GM18520 (cell line): ENCODE results near the gene CBFA2T3.

Experiments
- ATAC-seq: cut with Tn5 transposase; IDR thresholded peaks from one replicate; pipeline ENCODE4 v1.9.1; 2021; ENCODE audit not compliant: unreplicated experiment

Gene CBFA2T3

DNA sequence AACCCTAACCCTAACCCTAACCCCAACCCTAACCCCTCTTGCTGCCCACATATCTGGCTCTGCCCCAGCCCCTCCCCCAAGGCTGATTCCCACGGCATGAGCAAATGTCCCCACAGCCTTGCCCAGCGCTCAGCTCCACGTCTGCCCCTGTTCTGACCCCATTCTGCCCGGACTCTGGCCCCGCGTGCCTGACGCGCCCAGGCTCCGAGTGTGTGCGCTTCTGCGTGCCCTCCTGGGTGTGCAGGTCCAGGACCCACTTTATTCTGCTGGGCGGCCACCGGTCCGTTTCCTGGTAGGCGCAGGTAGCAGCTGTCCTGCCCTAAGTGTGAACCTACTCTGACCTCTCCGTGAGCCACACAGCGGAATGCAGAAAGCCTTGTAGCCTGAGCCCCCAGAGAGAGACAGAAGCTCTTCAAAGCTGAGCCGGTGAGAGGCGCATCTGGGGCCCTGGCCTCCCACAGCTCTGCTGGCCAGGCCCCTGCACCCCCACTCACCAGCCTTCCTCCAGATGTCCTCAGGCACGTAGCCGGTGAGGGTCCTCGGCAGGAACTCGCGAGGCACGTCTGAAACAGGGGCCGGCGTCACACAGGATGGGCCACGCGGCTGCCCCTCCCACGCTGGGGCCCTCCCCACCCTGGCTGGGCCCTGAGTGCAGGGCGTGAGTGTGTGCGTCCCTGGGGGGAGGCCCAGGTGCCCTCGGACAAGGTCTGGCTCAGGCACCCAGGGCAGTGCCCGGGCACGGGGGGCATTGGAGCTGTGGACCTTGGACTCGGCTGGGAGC, 96.6 kb downstream of the CBFA2T3 start:
- no peak for ATAC-seq

GRCh38 chr16:88879788-88880055, 97.3 kb downstream of the CBFA2T3 start:
- ATAC-seq: no peak

DNA sequence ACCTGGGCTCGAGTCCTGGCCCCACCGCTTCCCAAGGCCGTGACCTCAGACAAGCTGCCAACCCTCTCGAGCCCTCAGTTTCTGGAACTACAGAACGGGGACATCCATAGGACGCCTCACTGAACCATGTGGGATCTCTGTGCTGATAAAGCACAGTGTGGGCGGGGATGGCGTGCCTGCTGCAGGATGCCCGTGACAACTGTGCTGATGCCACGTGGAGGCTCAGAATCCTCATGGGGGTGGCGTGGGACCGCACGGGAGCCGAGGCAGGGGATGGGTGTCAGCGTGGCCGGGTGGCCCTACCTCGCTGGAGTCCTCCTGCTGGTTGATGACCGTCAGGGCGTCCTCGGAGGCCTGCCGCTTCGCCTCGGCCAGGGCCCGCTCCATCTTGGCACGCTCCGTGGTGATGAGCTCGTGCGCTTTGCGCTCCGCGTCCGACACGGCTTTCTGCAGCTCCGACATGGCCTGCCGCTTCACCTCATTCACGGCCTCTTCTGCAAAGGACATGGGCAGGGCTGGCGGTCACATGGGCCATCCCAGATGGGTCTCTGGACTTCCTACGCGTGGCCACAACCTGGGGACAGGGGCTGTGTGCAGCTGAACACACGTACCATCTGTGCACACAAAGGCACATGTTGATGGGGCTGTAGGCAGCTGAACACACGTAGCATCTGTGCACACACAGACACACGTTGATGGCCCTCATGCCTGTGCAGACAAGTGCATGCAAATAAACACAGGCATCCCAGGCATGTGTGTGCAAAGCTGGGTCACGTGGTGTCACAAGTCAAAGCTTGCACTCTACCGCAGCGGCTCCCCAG, 97.8 kb downstream of the CBFA2T3 start:
- ATAC-seq: no peak

DNA sequence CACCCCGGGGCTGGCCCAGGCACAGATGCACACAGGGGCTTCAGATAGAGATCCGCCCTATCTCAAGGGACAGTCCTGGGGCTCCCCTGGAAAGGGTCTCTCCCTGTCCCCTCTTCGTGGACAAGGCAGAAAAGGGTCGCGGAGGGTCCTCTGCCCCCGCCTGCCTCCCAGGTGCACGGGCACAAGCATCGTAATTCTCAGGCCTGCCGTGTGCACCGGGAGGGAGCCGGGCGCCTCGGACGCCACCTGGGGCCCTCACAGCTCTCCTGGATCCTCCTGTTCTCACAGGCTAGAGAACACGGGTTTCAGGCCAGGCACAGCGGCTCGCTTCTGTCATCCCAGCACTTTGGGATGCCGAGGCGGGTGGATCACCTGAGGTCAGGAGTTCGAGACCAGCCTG, 98.7 kb downstream of the CBFA2T3 start:
- no peak for ATAC-seq

- no peak for ATAC-seq
Observed at GRCh38 chr16:88877564-88878289, 99.3 kb downstream of the CBFA2T3 start.

GRCh38 chr16:88876942-88877526, 100.0 kb downstream of the CBFA2T3 start:
- ATAC-seq: no peak

DNA sequence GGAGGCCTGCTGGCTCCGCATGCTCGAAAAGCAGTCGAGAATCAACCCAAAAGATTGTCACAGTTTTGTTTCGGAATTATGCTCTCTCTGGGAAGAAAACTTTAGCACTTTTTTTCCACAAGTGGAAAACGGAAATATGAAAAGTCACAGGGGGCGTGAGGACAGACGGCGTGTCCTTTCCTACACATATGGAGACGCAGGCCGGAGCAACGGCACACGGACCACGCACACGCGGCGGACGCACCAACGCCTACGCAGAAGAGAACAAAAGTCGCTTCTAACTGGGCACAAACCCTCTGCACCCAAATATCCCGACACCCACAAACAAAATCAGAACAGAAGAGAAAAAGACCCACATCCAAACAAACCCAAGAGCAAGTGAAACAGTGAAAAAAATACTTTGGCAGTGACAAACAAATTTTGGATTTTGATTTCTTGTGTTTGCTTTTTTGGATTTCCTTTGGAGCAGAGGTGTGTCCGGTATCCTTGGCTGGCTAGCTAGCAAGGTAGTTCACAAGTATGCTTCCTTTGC, 101.2 kb downstream of the CBFA2T3 start:
- ATAC-seq: no peak

DNA sequence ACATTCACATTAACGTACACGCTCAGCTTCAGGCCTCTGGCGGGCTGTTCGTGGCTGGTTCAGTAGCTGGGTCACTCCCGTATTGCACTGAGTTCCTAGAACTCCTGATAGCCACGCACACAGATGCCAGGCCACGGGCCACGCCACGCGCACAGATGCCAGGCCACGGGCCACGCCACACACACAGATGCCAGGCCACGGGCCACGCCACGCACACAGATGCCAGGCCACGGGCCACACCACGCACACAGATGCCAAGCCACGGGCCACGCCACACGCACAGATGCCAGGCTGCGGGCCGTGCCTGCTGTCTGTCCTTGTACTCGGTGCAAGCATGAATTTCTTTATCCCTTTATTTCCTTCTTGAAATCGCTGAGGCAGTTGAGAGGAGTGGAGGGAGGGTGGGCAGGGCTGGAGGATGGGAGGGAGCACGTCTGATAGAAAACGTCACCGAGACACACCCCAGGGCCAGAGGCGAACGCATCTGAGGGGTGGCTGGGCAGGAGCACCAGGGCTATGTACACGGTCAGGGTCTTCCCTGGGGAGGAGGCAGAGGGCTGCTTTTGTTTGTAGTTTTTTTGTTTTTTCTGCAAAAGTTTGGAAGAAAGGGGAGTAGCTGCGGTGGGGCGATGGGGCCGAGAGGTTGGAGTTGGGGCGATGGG, 101.9 kb downstream of the CBFA2T3 start:
- ATAC-seq: no peak

- ATAC-seq: no peak
Observed at GRCh38 chr16:88872650-88873331, 104.2 kb downstream of the CBFA2T3 start.

DNA sequence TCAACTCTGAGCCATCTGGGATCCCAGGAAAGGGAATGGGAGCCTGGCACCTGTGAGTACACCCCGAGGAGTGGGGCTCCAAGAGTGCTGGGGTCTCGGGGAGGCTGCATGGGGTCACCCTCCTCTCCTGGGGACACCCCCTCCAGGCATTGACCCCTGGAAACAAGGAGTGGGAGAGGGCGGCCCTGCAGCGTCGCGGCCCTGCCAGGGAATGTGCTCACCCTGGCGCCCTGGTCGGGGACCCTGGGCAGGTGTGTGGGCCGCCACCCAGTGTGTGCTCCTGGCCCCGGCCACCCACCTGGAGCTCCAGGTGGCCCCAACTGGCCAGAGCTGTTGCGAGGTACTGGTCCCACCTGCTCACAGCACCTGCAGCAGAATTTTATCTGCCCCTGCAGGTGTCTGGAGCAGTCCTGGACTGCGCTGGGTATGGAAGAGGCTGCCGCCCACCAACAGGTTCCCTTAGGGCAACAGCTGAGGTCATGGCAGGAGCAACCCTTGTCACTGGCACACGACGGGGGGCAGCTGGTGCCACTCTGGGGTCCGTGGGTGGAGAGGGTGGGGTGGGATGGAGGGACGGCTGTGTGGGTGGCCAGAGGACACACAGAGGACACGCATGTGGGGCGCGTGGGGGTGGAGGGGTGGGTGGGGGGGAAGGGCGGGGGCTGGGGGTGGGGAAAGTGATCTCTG, 105.1 kb downstream of the CBFA2T3 start:
- ATAC-seq: no peak

DNA sequence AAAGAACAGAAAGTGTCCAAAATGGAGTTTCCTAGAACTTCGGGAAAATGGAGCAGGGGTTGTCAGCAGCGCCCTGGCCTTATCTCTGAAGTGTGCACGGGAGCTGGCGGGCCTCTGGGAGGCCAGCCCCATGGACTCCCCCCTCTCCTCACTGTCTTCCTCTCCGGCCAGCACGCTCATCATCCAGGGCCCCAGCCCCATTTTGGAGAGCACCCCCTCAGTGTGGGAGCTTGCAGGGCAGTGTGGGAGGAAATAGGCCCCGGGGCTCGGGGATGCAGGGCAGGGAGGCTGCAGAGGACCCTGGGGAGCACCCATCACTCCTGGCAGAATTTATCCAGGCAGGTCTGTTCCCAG, 105.7 kb downstream of the CBFA2T3 start:
- ATAC-seq: no peak

DNA sequence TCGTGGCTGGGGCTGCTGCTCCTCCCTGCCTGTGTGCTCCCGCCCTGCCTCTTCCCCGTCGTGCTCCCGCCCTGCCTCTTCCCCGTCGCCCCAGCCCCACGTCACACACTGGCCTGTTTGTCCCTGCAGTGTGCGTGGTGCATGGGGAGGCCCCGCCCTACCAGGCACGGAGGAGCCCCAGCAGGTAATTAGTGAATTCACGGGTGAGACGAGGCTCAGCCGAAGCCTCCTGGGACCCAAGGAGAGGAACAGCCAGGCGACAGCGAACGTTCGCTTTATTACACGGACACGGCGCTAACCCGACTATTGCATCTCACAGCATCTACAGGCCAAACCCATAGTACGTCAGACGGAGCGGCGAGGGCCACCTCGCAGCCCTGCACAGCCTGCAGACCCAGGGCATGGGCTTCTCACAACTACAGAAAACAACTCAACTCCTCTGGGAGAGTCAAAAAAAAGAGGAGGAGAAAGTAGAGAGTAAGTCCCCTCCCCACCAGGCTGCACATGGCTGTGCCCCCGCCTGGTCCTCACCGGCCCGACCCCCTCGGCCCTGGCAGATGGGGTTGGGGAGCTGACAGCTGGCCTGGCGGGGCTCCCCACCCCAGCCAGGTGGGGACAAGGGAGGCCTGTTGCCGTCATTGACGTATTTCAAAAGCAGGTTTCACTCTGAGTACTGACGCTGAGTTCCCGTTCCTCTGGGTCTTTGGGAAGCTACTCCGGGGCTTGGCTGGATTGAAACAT, 106.2 kb downstream of the CBFA2T3 start:
- no peak for ATAC-seq

GRCh38 chr16:88869673-88869980, 107.4 kb downstream of the CBFA2T3 start:
- ATAC-seq: no peak

DNA sequence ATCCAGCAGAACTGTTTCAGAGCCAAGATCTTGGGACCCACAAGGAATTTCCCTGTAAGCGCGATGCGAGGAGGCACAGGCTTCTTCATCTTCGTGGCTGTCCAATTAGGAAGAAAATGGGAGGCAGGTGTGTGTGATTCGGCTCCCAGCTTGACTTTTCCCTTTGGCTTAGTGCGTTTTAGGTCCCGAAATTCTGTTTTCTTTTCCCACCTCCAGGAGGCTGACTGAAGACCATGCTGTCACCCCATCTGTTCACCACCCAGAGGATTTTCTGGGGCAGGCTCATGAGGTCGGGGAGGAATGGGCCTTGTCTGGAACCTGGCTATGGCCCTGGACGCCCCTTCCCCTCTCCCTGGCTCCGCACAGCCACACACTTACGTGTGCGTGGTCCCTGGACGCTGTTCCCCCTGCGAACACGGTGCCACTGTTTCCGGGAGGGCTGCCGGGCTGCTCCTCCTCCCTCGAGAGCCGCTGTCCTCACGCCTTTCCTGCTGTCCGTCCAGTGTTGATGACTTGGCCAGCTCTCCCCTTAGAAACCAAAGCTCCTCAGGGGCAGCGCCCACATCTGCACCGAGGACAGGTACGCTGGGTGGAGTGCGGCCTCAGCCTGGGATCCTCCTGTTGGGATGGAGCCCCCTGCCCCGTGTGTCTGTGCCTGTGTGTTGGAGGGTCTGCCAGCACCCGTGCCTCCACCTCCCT, 107.9 kb downstream of the CBFA2T3 start:
- no peak for ATAC-seq

DNA sequence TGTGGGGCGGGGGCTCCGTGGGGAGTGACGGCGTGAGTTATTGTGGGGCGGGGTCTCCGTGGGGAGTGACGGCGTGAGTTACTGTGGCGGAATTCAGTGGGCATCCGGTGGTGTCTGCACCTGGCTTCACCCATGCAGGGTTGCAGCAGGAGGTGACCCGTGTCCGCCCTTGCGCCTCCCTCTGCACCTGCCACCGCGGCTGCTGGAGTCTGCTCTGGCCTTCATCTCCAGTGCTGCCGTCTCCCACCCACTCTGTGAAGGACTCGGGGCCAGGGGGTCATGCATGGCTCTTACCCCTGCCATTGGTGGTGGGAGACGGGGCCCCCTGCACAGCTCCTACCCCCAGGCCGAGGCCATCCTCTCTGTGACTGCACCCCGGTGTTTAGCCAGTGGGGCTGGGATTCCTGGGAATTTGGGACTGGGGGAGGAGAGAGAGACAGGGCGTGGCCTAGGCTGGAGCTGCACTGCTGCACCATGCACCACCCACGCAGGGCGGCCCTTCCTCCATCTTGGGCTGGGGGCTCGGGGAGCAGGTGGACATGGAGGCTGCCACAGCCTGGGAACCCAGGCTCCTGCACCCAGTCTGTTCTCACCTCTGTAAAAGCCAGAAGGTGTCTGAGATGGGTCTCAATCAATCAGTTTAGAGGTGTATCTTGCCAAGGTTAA, 109.3 kb downstream of the CBFA2T3 start:
- no peak for ATAC-seq

DNA sequence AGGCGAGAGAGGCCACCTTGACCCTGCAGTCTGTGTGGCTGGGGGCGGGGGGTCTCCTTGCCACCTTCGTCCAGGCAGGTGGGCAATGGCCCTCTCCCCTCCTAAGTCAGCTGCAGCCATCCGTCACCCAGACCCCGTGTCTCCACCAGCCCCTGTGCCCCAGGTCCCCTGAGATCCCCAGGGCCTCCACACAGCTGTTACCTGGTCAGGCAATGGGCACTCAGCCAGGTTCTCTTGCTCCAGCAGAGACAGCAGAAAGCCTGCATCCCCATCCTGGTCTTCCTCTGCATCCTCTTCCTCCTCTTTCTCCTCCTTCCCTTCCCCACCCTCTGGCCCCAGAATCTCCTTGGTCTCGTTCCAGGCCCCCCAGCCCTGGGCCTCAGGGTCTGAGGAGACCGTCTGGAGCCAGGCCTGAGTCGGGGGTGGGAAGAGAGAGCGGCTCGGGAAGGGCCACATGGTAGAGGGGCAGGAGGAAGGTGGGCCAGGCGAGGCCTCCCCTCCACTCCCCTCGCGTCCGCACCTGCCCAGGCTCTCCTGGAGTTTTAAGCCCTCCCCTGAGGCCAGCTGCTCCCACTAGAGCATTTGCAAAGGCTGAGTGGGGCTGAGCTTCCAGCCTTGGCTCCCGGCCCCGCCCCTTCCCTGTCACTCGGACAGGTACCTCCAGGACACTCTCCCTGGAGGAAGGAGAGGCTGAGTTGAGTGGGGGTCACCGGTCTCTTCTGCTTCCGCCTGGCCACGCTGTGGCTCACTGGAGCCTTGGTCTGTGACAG, 110.7 kb downstream of the CBFA2T3 start, which contains the start of gene PABPN1L:
Gene PABPN1L (minus strand): TSS at position 510 of the 770 bp plus-strand sequence. CDS start 54 bp downstream, at position 456.
- no peak for ATAC-seq

GRCh38 chr16:88865742-88866141, 111.3 kb downstream of the CBFA2T3 start:
- ATAC-seq: no peak
